ENCODE measurements around the gene DAAM1.

GRCh38 chr14:59296508-59296907, 108.0 kb downstream of the DAAM1 start:
- TF ChIP-seq CTCF (IDR thresholded peaks at IDR 0.05) (no peak), EZH2 (IDR thresholded peaks at IDR 0.05; ENCODE audit: borderline replicate concordance, insufficient read depth, low read depth, low read length, poor library complexity, severe bottlenecking) (no peak)
